ENCODE results near the gene WDR7.

GRCh38 chr18:56807901-56808300, 156.7 kb downstream of the WDR7 start:
- TF ChIP-seq CTCF (IDR thresholded peaks at IDR 0.05; ENCODE audit: low read length) (no peak), EZH2 (IDR thresholded peaks at IDR 0.05; ENCODE audit: borderline replicate concordance, low read length) (no peak)

All from OCI-LY1 (cell line).